HFFc6 (cell line): ENCODE measurements around the gene PLA2G6. TPM values are rescaled to one million over a fixed set of nuclear protein-coding genes. Genes with fewer than 3 reads are reported as not detected.
A peak's percentile ranks its signal among the peaks of the same experiment; 100 is the strongest.

Experiments
- DNase-seq: peaks from one replicate; pipeline ENCODE4 v3.0.0-alpha.2; 2018
- H3K27ac Mint-ChIP-seq: 2 replicates; pipeline ENCODE4 v1.8.0; 2020; ENCODE audit warnings: mild to moderate bottlenecking, mixed read lengths
- H3K27me3 Mint-ChIP-seq: 2 replicates; pipeline ENCODE4 v1.8.0; 2021; ENCODE audit warnings: mild to moderate bottlenecking, moderate library complexity, mixed read lengths; ENCODE audit not compliant: insufficient read depth
- H3K36me3 Mint-ChIP-seq: 2 replicates; pipeline ENCODE4 v1.8.0; 2021; ENCODE audit warnings: low read depth, mixed read lengths
- H3K4me1 Mint-ChIP-seq: 2 replicates; pipeline ENCODE4 v1.8.0; 2020; ENCODE audit warnings: low read depth, mixed read lengths
- H3K4me3 Mint-ChIP-seq: 2 replicates; pipeline ENCODE4 v1.8.0; 2020; ENCODE audit warnings: mild to moderate bottlenecking, moderate library complexity, mixed read lengths
- H3K9me3 Mint-ChIP-seq: 2 replicates; pipeline ENCODE4 v1.8.0; 2020; ENCODE audit warnings: mild to moderate bottlenecking, mixed read lengths
- CTCF ChIP-seq: fragments of 200-600 bp; sonication (generic); IDR thresholded peaks from 2 replicates; pipeline ENCODE4 v1.5.0; 2021; ENCODE audit warnings: antibody characterized with exemption, mild to moderate bottlenecking
- total RNA-seq, 6 experiments: library from RNA; stranded (reverse); fragmentation: NEBNext Ultra II Directional; extraction: Animal tissue kit (Norgen Biotek cat#: 25700); gene quantifications; 2 replicates in 1 of 6; 3 replicates in 5 of 6; pipeline ENCODE4 v1.2.3, GENCODE V29; 2021

PLA2G6 gene
- total RNA-seq, 6 experiments from 2014 or later: 4.1 to 6.6 (median 5.3) TPM

- Mint-ChIP-seq H3K9me3 (no peaks in the 10 kb centered on the region), H3K27me3 (peaks cover 6% of the 10 kb centered on the region), H3K27ac (no peak overlapping the region), H3K4me1 (no peaks in the 10 kb centered on the region), H3K4me3 (no peak overlapping the region), H3K36me3 (no peaks in the 10 kb centered on the region)
- no peak for DNase-seq
- no peak for TF ChIP-seq CTCF
These were observed 104.5 kb downstream of the PLA2G6 start for GRCh38 chr22:38077096-38077495.

DNA sequence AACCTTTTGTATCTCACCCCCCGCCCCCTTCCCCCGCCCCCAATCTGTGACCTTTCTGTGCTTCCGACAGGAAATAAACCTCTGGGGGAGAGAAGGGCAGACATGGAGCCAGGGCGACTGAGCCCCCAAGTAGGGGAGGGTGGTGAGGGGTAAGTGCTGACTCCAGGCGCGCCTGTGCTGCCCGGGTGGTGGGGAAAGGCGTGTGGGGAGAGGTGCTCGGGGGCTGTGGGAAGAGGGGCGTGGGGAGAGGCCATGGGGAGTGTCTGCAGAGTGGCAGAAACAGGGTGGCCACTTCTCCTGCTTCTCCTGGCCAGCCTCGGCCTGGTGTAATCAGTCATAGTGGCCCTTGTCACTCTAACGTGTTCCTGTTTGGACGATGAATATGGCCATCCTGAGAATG, 105.7 kb downstream of the PLA2G6 start:
- peaks cover 6% of the 10 kb centered on the region for H3K27me3 Mint-ChIP-seq
- no peaks in the 10 kb centered on the region for H3K4me1 Mint-ChIP-seq
- no peak overlapping the region for H3K27ac Mint-ChIP-seq
- DNase-seq: no peak
- H3K9me3 Mint-ChIP-seq: no peaks in the 10 kb centered on the region
- H3K36me3 Mint-ChIP-seq: no peaks in the 10 kb centered on the region
- no peak overlapping the region for H3K4me3 Mint-ChIP-seq
- TF ChIP-seq CTCF: no peak

DNA sequence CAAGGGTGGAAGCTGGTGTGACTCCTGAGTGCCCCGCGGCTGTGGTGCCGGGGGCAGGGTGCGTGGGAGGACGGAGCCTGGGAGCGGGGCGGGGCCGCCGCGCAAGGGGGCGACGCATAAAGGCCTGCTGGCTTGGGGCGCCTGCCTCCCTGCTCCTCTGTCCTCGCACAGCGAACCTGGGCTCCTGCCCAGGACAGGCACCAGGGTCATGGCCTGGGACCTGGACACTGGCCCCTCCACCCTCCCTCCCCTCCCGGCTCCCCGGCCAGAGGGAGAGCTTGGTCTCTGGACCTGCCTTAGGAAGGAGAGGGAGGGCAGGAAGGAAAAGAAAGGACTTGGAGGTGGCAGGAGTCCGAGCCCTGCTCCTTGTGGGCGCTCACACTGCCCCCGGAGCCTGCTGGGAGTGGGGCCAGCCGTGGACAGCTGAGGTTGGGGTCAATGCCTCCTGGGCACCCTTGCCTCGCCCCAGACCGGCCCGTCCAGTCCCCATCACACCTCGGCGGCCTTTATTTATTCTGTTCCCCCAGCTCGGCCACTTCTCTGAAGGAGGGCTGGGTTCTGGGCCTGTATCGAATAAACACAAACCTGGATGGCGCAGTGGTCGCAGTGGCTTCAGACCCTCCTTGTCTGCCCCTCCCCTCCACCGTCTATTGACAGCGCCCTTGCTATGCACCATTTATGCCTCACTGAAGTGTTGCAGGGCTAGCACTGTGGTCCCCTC, 106.4 kb downstream of the PLA2G6 start:
- H3K4me1 Mint-ChIP-seq: no peaks in the 10 kb centered on the region
- no peaks in the 10 kb centered on the region for H3K9me3 Mint-ChIP-seq
- H3K4me3 Mint-ChIP-seq: no peak overlapping the region
- TF ChIP-seq CTCF: no peak
- H3K27ac Mint-ChIP-seq: no peak overlapping the region
- peaks cover 6% of the 10 kb centered on the region for H3K27me3 Mint-ChIP-seq
- H3K36me3 Mint-ChIP-seq: no peaks in the 10 kb centered on the region
- DNase-seq: no peak

- DNase-seq: no peak
- TF ChIP-seq CTCF: peak; percentile 56; the same call in 1 of the 2 replicates
- Mint-ChIP-seq H3K4me3 (no peak overlapping the region), H3K27ac (no peak overlapping the region), H3K9me3 (no peaks in the 10 kb centered on the region), H3K4me1 (no peaks in the 10 kb centered on the region), H3K36me3 (no peaks in the 10 kb centered on the region), H3K27me3 (peaks cover 3% of the 10 kb centered on the region)
These were observed 107.2 kb downstream of the PLA2G6 start for GRCh38 chr22:38074181-38075104.

- no peak for TF ChIP-seq CTCF
- H3K4me1 Mint-ChIP-seq: no peaks in the 10 kb centered on the region
- no peak overlapping the region for H3K27ac Mint-ChIP-seq
- no peaks in the 10 kb centered on the region for H3K36me3 Mint-ChIP-seq
- H3K27me3 Mint-ChIP-seq: peaks cover 2% of the 10 kb centered on the region
- H3K4me3 Mint-ChIP-seq: no peak overlapping the region
- no peaks in the 10 kb centered on the region for H3K9me3 Mint-ChIP-seq
- no peak for DNase-seq
These were observed 108.2 kb downstream of the PLA2G6 start for GRCh38 chr22:38073150-38074130.
